CD14-positive monocyte (primary cell): ENCODE measurements around the gene MICALL1. TPM values are rescaled to one million over a fixed set of nuclear protein-coding genes. Genes with fewer than 3 reads are reported as not detected.

Experiments
- DNase-seq, 3 donors: peaks; one replicate each; pipeline ENCODE4 v3.0.0-alpha.2; 2011 to 2022
- H2AFZ ChIP-seq: 2 replicates; pipeline ENCODE4 v1.6.0; 2012; ENCODE audit warnings: mild to moderate bottlenecking, low read depth, low read length, inconsistent platforms; ENCODE audit not compliant: insufficient read depth, poor library complexity, severe bottlenecking
- H3K27ac ChIP-seq, 2 donors: 1 replicate in 1 of 2; 2 replicates in 1 of 2; pipeline ENCODE4 v1.5.1; 2012 to 2013; ENCODE audit warnings: low read length in 2 of 2, control low read depth in 1 of 2, inconsistent platforms in 1 of 2, low read depth in 1 of 2, mild to moderate bottlenecking in 1 of 2
- H3K27me3 ChIP-seq, 2 donors: one replicate each; pipeline versions ENCODE4 v1.6.0 to v1.6.1; 2011 to 2013; ENCODE audit warnings: low read length in 2 of 2; ENCODE audit not compliant: control insufficient read depth in 2 of 2, insufficient read depth in 2 of 2
- H3K36me3 ChIP-seq, 2 donors: replicated peaks in 1 of 2; 1 replicate in 1 of 2; 2 replicates in 1 of 2; pipeline versions ENCODE4 v1.5.1 to v1.6.1; 2012 to 2013; ENCODE audit warnings: low read length in 2 of 2, control low read depth in 1 of 2, inconsistent platforms in 1 of 2, mild to moderate bottlenecking in 1 of 2; ENCODE audit not compliant: insufficient read depth in 2 of 2, control insufficient read depth in 1 of 2
- H3K4me1 ChIP-seq, 2 donors: 1 replicate in 1 of 2; 2 replicates in 1 of 2; pipeline versions ENCODE4 v1.5.1 to v1.6.1; 2012 to 2013; ENCODE audit warnings: low read length in 2 of 2, control low read depth in 1 of 2, inconsistent platforms in 1 of 2, mild to moderate bottlenecking in 1 of 2, moderate library complexity in 1 of 2; ENCODE audit not compliant: insufficient read depth in 2 of 2, control insufficient read depth in 1 of 2
- H3K4me2 ChIP-seq: replicated peaks from 2 replicates; pipeline ENCODE3; 2012; ENCODE audit warnings: low read length, moderate library complexity, mild to moderate bottlenecking; ENCODE audit not compliant: poor library complexity, severe bottlenecking; ENCODE audit errors: extremely low read depth
- H3K4me3 ChIP-seq, 3 experiments: fragments of 200-600 bp in 1 of 3; sonication (generic) in 1 of 3; replicated peaks in 1 of 3; 1 replicate in 2 of 3; 2 replicates in 1 of 3; pipeline ENCODE4 v1.5.1; 2011 to 2013; ENCODE audit warnings: low read length in 3 of 3, mild to moderate bottlenecking in 3 of 3, control low read depth in 2 of 3, low read depth in 2 of 3, inconsistent platforms in 1 of 3, moderate library complexity in 1 of 3
- H3K79me2 ChIP-seq: 2 replicates; pipeline ENCODE4 v1.6.0; 2012; ENCODE audit warnings: mild to moderate bottlenecking, control low read depth, inconsistent platforms, low read length, moderate library complexity; ENCODE audit not compliant: insufficient read depth
- H3K9ac ChIP-seq: 2 replicates; pipeline ENCODE4 v1.6.0; 2017; ENCODE audit warnings: low read length, mild to moderate bottlenecking; ENCODE audit not compliant: insufficient read depth, poor library complexity, severe bottlenecking
- H3K9me3 ChIP-seq, 2 donors: replicated peaks in 1 of 2; 1 replicate in 1 of 2; 2 replicates in 1 of 2; pipeline versions ENCODE4 v1.5.1 to v1.6.1; 2012 to 2013; ENCODE audit warnings: low read length in 2 of 2, control low read depth in 1 of 2; ENCODE audit not compliant: control insufficient read depth in 1 of 2, insufficient read depth in 1 of 2
- H4K20me1 ChIP-seq: 2 replicates; pipeline ENCODE4 v1.6.0; 2012; ENCODE audit warnings: mild to moderate bottlenecking, low read length, control low read depth, moderate library complexity; ENCODE audit not compliant: insufficient read depth
- H3K27ac Mint-ChIP-seq, 7 donors: one replicate each; pipeline ENCODE4 v1.8.0; 2020; ENCODE audit warnings: mild to moderate bottlenecking in 7 of 7, mixed read lengths in 7 of 7, moderate library complexity in 6 of 7, inconsistent platforms in 2 of 7
- H3K27me3 Mint-ChIP-seq, 3 donors: one replicate each; pipeline ENCODE4 v1.8.0; 2021 to 2022; ENCODE audit warnings: low read depth in 3 of 3, mild to moderate bottlenecking in 3 of 3, mixed read lengths in 3 of 3, moderate library complexity in 3 of 3, inconsistent platforms in 1 of 3
- H3K36me3 Mint-ChIP-seq, 2 donors: one replicate each; pipeline ENCODE4 v1.8.0; 2020; ENCODE audit warnings: mixed read lengths in 2 of 2, inconsistent platforms in 1 of 2, mild to moderate bottlenecking in 1 of 2
- H3K4me1 Mint-ChIP-seq: one replicate; pipeline ENCODE4 v1.8.0; 2020; ENCODE audit warnings: mild to moderate bottlenecking, mixed read lengths
- H3K4me3 Mint-ChIP-seq, 2 donors: one replicate each; pipeline ENCODE4 v1.8.0; 2020; ENCODE audit warnings: mild to moderate bottlenecking in 2 of 2, mixed read lengths in 2 of 2, moderate library complexity in 1 of 2
- H3K9me3 Mint-ChIP-seq, 7 donors: one replicate each; pipeline ENCODE4 v1.8.0; 2020 to 2022; ENCODE audit warnings: mixed read lengths in 7 of 7, mild to moderate bottlenecking in 6 of 7, moderate library complexity in 6 of 7, inconsistent platforms in 2 of 7
- CTCF ChIP-seq: fragments of 200-600 bp; IDR thresholded peaks from one replicate; pipeline ENCODE4 v1.8.0; 2022; ENCODE audit warnings: antibody characterized with exemption, mild to moderate bottlenecking
- WGBS: methylation state at CpG from one replicate; pipeline ENCODE4 v1.1.5; 2013; ENCODE audit warnings: missing lambda C conversion rate; ENCODE audit not compliant: insufficient coverage; 5-methylcytosine and 5-hydroxymethylcytosine counted together
- intact Hi-C, 2 donors: fragments of 100-400 bp; cut with micrococcal nuclease; formaldehyde crosslinking; loops; one replicate each; pipeline versions ENCODE4 v1.15.0 to v1.15.1; 2023
- polyA plus RNA-seq, 3 donors: library from polyadenylated mRNA; depleted of rRNA in 1 of 3; unstranded in 2 of 3; stranded (reverse) in 1 of 3; fragments of 300-500 nt in 2 of 3; fragments of >200 nt in 1 of 3; fragmentation: Illumina TruSeq in 2 of 3; gene quantifications; 1 replicate in 2 of 3; 2 replicates in 1 of 3; pipeline ENCODE4 v1.2.3, GENCODE V29; 2012 to 2021

Gene MICALL1
- polyA plus RNA-seq, 3 donors: 0.51 to 7.0 (median 1.3) TPM

GRCh38 chr22:37911697-37912096 lies 5.6 kb downstream of the MICALL1 start:
- Histone ChIP-seq H3K36me3 (peaks cover 6 to 13% of the 10 kb centered on the region in 2 donors), H3K79me2 (no peaks in the 10 kb centered on the region), H3K4me2 (no peak overlapping the region), H3K9me3 (no peaks in the 10 kb centered on the region), H3K27ac (no peak overlapping the region), H3K9ac (no peak overlapping the region), H2AFZ (no peak overlapping the region), H3K4me3 (no peak overlapping the region), H3K4me1 (peaks cover 8 to 12% of the 10 kb centered on the region in 2 donors), H4K20me1 (peaks cover 5% of the 10 kb centered on the region), H3K27me3 (no peaks in the 10 kb centered on the region)
- Mint-ChIP-seq H3K4me3 (no peak overlapping the region), H3K27me3 (peaks cover 0 to 4% (median 2%) of the 10 kb centered on the region in 3 donors), H3K36me3 (peaks cover 22 to 29% of the 10 kb centered on the region in 2 donors), H3K27ac (peak overlapping the region in 1 of 7 donors; percentile 13), H3K4me1 (peaks cover 16% of the 10 kb centered on the region), H3K9me3 (no peaks in the 10 kb centered on the region)
- no peak for TF ChIP-seq CTCF
- 96% methylated on average over 2 of the region's 8 CpGs for WGBS
- DNase-seq: no peak
- intact Hi-C loops: no loop called here

GRCh38 chr22:37912171-37912570 lies 6.1 kb downstream of the MICALL1 start:
- H3K79me2 ChIP-seq: no peaks in the 10 kb centered on the region

More at GRCh38 chr22:37912171-37912570, 6.1 kb downstream of the MICALL1 start:
- DNase-seq: no peak
- no CpG with 5 or more reads among the region's 8 CpGs for WGBS
- H3K9me3 ChIP-seq: no peaks in the 10 kb centered on the region
- Mint-ChIP-seq H3K9me3 (no peaks in the 10 kb centered on the region), H3K4me1 (peaks cover 12% of the 10 kb centered on the region), H3K27me3 (peaks cover 0 to 4% (median 2%) of the 10 kb centered on the region in 3 donors), H3K4me3 (no peak overlapping the region), H3K27ac (no peak overlapping the region), H3K36me3 (peaks cover 22 to 32% of the 10 kb centered on the region in 2 donors)
- no peaks in the 10 kb centered on the region for H3K27me3 ChIP-seq
- no peak overlapping the region for H3K4me3 ChIP-seq
- no peak for TF ChIP-seq CTCF
- peaks cover 3 to 7% of the 10 kb centered on the region in 2 donors for H3K4me1 ChIP-seq
- peaks cover 7 to 18% of the 10 kb centered on the region in 2 donors for H3K36me3 ChIP-seq
- H4K20me1 ChIP-seq: peaks cover 5% of the 10 kb centered on the region
- no peak overlapping the region for H3K27ac ChIP-seq
- intact Hi-C loops: no loop called here
- no peak overlapping the region for H2AFZ ChIP-seq
- no peak overlapping the region for H3K4me2 ChIP-seq
- H3K9ac ChIP-seq: no peak overlapping the region
